ENCODE measurements around the gene MET. TPM values are rescaled to one million over a fixed set of nuclear protein-coding genes. Genes with fewer than 3 reads are reported as not detected.
"Not testable (repeated sequence)": the region's sequence is repeated elsewhere in the genome, so short reads cannot be mapped to it uniquely, and the experiment has no call there.

The MET gene
- polyA plus RNA-seq, 1 donor = 52.6 TPM

DNA sequence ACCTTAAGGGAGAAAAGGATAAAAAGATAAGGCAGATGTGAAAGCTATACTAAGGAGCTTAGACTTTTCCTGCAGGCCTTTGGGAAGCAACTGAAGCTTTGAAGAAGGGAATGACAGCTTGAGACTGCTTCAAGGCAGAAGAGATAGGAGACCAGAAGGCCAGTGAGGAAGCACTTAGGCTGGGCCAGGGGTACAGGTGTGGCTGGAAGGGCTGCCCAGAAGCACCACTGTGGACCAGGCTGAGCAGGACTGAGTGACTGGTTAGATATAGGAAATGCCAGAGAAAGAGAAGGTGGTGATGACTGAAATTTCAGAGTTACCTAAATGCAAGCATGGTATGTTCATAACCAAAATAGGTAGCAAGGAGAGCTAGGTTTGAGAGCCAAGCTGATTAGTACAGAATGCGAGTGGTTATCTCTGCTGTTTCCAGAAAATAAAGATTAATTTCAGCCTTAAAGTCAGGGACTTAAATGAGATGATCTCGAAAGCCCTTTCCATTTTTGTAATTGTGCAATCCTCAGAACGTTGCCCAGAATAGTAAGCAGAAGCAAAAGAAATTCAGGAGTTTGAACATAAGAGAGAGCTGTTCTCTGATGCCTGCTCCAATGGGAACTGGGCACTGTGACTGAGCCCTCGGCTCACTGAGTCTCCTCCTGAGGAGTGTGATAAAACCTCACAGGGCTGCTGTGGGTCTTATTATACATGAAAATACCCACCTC, 54.9 kb downstream of the MET start:
- no peak for DNase-seq

DNA sequence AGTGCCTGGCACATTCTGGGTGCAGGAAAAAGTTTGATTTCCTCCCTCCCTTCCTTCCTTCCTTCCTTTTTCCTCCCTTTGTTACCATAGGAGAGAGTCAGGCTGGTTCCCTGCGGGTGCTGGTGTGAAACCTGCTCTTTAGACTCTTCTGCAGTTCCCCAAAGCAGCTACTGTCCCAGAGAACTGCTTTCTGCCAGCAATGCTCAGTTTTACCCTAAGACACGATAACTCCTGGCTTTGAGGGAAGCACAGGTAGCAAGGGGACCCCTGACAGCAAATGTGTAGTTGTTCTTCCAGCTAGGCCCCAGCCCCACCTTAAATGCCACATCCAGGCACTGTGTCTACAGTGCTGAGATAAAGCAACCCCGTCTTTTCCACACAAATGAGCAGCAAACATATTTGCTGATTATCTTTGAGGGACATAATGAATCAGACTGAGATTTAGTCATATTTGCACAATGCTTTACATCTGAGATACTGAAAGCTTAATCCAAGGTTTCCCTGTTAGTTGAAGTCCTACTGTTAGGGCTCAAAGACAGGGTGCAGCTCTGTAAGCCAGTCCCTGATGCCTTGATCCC, 55.5 kb downstream of the MET start:
- DNase-seq = no peak

GRCh38 chr7:116728413-116728812, 56.4 kb downstream of the MET start:
- no peak for DNase-seq

GRCh38 chr7:116730097-116731022, 58.4 kb downstream of the MET start:
- no peak for DNase-seq

DNA sequence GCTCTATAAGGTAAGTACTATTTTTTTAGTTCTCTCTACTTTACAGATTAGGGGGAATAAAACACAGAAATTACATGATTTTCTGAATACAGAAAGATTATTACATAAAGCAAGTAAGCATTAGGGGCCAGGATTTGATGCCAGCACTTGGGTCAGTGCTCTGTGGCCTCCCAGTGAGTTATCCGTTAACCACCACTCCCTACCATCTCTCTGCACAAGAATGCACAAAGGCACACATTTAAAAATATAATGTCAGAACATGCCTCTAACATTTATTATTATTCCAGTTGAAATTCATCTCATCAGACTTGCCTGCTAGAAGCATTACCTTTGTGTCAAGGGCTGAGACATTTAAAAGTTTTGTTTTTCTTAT, 59.0 kb downstream of the MET start:
- DNase-seq = no peak

GRCh38 chr7:116731445-116732335, 59.7 kb downstream of the MET start:
- DNase-seq = no peak

DNA sequence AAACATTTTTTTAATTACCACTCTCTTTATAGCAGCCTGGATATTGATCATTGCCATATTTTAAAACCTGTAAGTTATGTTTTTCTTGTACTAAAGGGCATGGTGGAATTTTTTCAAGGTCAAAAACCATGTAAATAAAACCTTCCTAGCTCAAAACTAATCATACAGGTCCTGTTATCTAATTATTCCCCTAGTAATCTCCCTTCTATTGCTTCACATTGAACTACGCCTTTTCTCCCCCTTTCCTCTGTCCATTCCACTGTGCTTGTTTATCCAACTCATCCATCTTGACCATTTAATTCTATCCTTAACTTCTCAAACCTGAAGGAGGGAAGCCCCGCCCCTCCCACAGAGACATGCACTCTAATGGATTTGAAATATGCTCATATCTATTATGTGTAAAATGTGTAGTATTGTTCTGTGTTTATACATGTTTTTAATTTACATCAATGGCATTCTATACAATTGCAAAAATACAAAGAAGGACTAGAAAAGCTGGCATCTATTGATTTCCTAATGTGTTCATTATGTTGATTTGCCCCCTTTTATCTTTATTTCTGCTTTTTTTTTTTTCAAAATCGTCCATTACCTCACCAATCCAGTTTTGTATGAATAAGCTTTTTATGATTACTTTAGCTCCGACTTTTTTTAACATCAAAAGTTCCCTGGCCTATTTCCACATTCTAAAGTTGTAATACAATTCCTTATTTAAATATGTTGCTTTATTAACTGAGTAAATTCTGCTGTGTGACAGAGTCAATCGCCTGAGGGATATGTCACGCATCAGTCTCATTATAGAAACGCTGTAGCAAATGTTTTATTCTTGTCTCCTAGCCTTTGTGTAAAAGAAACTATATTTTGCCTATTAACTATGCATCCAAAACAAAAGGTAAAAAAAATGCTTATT, 61.0 kb downstream of the MET start:
- no peak for DNase-seq

- DNase-seq = no peak
These were observed 62.1 kb downstream of the MET start for GRCh38 chr7:116733924-116734580.

DNA sequence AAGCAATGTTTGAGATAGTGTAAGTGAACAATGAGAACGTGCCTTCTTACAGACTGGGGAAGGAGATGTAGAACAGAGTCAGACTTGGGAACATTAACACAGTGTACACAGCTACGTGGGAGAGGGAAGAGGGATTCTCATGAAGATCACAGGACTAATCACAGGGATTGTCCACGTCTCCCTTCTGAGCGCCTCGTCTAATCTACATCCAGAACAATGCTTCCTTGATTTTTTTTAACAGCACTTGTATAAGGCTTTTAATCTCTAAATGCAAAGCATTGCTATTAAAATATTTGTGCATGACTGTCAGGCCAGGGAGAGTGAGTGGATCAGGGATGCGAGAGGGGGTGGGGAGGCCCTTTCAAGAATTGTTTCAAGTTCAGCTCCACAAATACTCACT, 62.7 kb downstream of the MET start:
- DNase-seq = no peak

- no peak for DNase-seq
These were observed 65.1 kb downstream of the MET start for GRCh38 chr7:116736927-116737715.

DNA sequence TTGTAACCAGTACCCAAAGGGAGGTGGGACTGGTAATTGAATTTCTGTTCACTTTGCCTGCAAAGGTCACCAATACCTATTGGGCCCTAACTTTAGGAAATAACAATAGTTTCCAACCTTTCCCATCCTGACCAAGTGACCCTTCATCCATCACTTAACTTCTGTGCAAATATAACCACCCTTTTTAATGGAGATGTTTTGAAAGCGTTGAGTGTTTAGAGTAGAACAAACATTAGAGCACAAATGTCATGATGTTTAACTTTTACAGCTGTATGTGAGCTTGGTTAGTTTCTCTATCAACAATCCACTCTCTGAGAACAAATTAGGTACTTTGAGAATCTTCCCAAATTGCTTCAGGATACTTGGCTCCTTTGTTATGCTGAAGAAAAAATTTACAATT, 66.4 kb downstream of the MET start:
- no peak for DNase-seq

GRCh38 chr7:116739307-116739706, 67.3 kb downstream of the MET start:
- no peak for DNase-seq

- DNase-seq = no peak
These were observed 68.2 kb downstream of the MET start for GRCh38 chr7:116740231-116740630.

GRCh38 chr7:116740755-116741462, 68.9 kb downstream of the MET start:
- no peak for DNase-seq

GRCh38 chr7:116741625-116742316, 69.8 kb downstream of the MET start:
- no peak for DNase-seq

DNA sequence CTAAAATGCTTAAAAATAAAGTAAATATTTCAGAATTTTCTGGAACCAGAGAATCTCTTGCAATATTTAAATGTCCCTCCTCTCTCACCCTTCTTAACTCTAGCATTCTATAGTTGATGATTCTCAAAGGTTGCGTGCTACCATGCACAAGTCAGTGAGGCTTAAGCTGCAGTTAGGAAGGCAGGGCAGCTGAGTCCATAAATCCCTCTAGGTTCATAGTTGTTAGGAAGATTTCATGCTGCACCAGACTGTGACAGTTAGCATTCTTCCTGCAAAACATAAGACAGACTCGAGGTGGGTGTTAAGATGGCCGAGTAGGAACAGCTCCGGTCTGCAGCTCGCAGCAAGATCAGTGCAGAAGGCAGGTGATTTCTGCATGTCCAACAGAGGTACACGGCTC, 70.6 kb downstream of the MET start:
- DNase-seq = no peak

DNA sequence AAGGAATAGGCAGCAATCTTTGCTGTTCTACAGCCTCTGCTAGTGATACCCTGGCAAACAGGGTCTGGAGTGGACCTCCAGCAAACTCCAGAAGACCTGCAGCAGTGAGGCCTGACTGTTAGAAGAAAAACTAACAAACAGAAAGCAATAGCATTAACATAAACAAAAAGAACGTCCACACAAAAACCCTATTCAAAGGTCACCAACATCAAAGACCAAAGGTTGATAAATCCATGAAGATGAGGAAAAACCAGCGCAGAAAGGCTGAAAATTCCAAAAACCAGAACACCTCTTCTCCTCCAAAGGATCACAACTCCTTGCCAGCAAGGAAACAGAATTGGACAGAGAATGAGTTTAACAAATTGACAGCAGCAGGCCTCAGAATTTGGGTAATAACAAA, 71.8 kb downstream of the MET start:
- DNase-seq = not testable (repeated sequence)

DNA sequence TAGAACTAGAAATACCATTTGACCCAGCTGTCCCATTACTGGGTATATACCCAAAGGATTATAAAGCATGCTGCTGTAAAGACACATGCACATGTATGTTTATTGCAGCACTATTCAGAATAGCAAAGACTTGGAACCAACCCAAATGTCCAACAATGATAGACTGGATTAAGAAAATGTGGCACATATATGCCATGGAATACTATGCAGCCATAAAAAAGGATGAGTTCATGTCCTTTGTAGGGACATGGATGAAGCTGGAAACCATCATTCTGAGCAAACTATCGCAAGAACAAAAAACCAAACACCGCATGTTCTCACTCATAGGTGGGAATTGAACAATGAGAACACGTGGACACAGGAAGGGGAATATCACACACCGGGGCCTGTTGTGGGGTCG, 74.4 kb downstream of the MET start:
- DNase-seq = not testable (repeated sequence)
